Stimulated activated CD8-positive, alpha-beta memory T cell treated with anti-CD3 and anti-CD28 coated beads, Interleukin-4, amount 100 ng/mL, for 48 hours (primary cell): ENCODE data around the gene TNFRSF1B.
"Not testable (repeated sequence)": the region's sequence is repeated elsewhere in the genome, so short reads cannot be mapped to it uniquely, and the experiment has no call there.

Source experiments
- DNase-seq: peaks from one replicate; pipeline ENCODE4 v3.0.0-alpha.2; 2020

TNFRSF1B gene

DNA sequence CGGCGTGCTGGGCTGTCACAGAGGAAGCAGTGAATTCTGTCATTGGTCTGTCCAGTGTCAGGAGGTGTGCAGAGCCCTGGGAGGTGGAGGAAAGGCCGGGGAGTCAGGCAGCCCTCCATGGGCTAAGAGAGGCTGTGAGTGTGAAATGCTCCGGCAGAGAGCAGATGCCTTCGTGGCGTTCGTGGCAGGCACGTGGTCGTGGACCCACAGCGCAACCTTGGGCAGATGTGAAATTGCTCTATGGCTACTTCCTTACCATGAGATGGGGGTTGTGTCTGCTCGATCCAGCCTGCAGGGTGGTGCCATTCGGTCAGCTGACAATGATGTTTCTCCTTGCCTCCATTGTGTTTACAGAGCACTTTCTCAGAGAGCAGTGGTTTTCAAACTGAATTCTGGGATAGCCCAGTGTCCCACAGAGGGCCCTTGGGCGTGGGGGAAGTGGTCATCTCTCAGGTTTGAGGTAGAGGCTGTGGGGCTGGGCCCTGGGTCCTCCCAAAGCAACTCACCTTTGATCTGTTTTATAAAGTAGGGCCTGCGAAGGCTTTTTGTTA is 27.9 kb downstream of the TNFRSF1B start:
- DNase-seq: no peak

DNA sequence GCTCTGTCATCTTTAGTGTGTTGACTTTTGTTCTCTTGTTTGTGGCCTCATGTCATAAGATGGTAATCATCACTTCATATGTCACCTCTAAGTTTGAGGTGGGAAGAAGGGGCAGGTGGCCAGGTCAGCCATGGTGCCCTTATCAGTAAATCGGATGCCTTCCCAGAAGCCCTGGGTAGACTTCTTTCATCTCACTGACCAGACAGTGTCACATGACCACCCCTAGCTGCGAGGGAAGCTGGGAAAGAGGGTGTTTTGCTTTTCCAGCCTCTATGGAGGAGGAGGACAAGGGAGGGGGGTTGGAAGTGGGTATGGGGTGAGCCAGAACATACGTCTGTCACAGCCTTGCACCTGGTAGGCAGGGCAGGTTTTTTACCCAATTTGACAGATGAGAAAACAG is 28.6 kb downstream of the TNFRSF1B start:
- DNase-seq: no peak

DNA sequence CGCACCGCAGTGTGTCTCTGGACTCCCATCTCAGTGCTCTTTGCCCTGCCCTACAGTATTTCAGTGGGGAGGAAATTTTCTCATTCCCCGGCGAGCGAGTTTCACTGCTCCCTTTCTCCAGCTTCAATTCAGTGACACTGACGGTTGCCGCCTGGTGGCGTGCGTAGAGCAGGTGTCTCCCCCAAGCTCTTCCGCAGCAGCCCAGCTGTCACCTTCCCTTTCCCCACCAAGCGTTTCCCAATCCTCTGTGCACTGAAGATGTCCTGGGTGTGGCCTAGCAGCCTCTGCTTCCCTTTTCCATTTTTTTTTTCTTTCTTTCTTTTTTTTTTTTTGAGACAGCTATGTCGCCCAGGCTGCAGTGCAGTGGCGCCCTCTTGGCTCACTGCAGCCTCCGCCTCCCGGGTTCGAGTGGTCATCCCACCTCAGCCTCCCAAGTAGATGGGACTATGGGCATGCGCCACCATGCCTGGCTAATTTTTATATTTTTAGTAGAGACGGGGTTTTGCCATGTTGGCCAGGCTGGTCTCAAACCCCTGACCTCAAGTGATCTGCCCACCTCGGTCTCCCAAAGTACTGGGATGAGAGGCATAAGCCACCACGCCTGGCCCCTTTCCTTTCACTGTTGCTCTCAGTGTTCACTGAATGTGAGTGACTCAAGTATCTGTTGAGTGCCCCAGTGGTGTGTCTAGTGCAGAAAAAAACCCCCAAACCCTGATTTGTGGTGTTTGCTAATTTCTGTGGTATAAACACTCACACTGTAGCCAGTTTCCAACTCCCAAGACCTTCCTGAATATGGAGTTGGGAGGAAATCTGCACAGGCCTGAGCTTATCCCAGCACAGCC is 30.1 kb downstream of the TNFRSF1B start:
- no peak for DNase-seq

DNA sequence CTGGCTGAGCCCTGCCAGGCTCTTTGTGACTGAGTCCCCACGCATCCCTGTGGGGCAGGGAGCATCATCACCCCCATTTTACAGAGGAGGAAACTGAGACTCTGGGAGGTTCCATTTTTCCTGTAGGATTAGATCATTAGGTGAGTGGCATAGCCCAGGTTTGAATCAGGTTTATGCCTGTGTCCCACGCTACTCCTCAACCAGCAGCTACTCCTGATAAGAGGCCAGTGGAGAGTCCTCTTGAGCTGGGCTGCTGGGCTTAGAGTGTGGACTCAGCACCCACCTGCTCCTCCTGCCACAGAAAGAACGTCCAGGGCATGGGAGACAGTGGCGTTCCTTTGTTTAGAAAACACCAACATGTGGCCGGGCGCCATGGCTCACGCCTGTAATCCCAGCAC is 30.7 kb downstream of the TNFRSF1B start:
- DNase-seq: peak; percentile 21

GRCh38 chr1:12200208-12200607 is 33.4 kb downstream of the TNFRSF1B start:
- no peak for DNase-seq

GRCh38 chr1:12201352-12202189 is 34.8 kb downstream of the TNFRSF1B start:
- peak; percentile 58 for DNase-seq

DNA sequence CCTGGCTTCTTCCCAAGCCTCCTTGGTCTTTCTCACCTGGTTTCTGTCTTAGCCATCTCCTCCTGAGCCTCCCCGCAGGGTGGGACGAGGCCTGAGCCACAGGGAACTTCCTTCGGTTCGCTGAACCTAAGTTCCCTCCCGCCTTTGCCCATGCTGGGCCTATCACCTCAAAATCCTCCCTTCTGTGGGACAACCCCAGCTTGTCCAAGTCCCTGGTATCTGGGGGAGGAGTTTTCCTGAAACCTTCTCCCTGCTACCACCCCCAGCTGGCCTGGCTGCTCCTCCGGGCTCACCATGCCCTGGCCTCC is 35.4 kb downstream of the TNFRSF1B start:
- DNase-seq: no peak

- no peak for DNase-seq
Observed at GRCh38 chr1:12202577-12202976, 35.8 kb downstream of the TNFRSF1B start.

GRCh38 chr1:12203216-12204007 is 36.6 kb downstream of the TNFRSF1B start:
- DNase-seq: no peak

- peak; percentile 76 for DNase-seq
Observed at GRCh38 chr1:12204140-12204539, 37.3 kb downstream of the TNFRSF1B start.

- no peak for DNase-seq
Observed at GRCh38 chr1:12204754-12205658, 38.2 kb downstream of the TNFRSF1B start.

- DNase-seq: no peak
Observed at GRCh38 chr1:12206238-12206637, 39.4 kb downstream of the TNFRSF1B start.

DNA sequence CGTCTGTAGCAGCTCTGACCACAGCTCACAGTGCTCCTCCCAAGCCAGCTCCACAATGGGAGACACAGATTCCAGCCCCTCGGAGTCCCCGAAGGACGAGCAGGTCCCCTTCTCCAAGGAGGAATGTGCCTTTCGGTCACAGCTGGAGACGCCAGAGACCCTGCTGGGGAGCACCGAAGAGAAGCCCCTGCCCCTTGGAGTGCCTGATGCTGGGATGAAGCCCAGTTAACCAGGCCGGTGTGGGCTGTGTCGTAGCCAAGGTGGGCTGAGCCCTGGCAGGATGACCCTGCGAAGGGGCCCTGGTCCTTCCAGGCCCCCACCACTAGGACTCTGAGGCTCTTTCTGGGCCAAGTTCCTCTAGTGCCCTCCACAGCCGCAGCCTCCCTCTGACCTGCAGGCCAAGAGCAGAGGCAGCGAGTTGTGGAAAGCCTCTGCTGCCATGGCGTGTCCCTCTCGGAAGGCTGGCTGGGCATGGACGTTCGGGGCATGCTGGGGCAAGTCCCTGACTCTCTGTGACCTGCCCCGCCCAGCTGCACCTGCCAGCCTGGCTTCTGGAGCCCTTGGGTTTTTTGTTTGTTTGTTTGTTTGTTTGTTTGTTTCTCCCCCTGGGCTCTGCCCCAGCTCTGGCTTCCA is 40.1 kb downstream of the TNFRSF1B start:
- DNase-seq: no peak

DNA sequence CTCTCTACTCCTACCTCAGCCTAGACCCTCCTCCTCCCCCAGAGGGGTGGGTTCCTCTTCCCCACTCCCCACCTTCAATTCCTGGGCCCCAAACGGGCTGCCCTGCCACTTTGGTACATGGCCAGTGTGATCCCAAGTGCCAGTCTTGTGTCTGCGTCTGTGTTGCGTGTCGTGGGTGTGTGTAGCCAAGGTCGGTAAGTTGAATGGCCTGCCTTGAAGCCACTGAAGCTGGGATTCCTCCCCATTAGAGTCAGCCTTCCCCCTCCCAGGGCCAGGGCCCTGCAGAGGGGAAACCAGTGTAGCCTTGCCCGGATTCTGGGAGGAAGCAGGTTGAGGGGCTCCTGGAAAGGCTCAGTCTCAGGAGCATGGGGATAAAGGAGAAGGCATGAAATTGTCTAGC is 41.5 kb downstream of the TNFRSF1B start:
- no peak for DNase-seq

DNA sequence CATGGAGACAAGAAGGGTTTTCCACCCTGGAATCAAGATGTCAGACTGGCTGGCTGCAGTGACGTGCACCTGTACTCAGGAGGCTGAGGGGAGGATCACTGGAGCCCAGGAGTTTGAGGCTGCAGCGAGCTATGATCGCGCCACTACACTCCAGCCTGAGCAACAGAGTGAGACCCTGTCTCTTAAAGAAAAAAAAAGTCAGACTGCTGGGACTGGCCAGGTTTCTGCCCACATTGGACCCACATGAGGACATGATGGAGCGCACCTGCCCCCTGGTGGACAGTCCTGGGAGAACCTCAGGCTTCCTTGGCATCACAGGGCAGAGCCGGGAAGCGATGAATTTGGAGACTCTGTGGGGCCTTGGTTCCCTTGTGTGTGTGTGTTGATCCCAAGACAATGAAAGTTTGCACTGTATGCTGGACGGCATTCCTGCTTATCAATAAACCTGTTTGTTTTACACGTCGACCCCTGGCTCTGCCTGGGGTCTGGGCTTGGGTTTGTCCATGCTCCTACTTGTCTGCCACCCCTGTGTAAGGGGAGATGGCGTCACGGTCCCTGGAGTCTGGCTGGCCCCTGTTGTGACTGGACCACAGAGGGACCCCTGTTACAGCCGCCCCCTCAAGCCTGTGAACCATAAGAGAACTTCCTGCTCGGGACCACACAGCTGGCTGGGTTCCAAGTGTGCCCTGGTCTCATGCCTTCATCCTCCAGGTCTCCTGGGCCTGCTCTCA is 42.1 kb downstream of the TNFRSF1B start:
- DNase-seq: peak; percentile 97

DNA sequence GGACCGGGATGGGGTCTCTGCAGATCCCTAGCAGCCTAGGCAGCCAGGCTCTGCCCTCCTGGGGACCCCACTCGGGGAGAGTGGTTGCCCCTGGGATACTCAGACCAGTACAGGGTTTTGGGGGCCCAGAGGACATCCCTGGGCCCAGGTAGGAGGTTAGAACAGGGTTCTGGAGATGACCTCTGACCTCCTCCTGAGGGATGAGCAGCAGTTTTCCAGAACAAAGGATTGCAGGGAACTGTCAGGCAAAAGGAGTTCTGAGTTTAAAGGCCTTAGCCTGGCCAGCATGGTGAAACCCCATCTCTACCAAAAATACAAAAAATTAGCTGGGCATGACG is 42.7 kb downstream of the TNFRSF1B start:
- no peak for DNase-seq

GRCh38 chr1:12215118-12215961 is 48.5 kb downstream of the TNFRSF1B start:
- no peak for DNase-seq

DNA sequence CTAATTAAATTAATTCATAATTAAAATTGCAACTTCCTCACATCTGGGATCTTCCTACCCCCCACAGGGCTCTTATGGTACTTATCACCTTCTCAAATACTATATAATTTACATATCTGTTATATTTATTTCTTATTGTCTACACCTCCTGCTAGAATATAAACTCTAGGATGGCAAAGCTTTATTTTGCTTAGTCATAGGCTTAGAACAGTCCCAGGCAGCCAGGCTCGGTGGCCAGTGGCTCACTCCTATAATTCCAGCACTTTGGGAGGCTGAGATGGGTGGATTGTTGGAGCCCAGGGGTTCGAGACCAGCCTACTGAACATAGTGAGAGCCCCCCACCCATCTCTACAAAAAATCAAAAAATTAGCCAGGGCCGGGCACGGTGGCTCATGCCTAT is 53.0 kb downstream of the TNFRSF1B start:
- DNase-seq: no peak

GRCh38 chr1:12220890-12221289 is 54.1 kb downstream of the TNFRSF1B start:
- no peak for DNase-seq

GRCh38 chr1:12222700-12223099 is 55.9 kb downstream of the TNFRSF1B start:
- DNase-seq: not testable (repeated sequence)
